ENCODE measurements around the gene PP2D1.

PP2D1 gene

GRCh38 chr3:19938295-19938627 lies 73.8 kb downstream of the PP2D1 start:
- Mint-ChIP-seq H3K4me3 (no peak overlapping the region), H3K36me3 (peaks cover 0 to 3% of the 10 kb centered on the region in 2 donors), H3K27me3 (no peaks in the 10 kb centered on the region), H3K4me1 (peaks cover 15 to 21% of the 10 kb centered on the region in 2 donors), H3K9me3 (peaks cover 8 to 9% of the 10 kb centered on the region in 2 donors), H3K27ac (no peak overlapping the region)
- ATAC-seq (replicated peaks) (no peak), DNase-seq (no peak)

GRCh38 chr3:19937459-19938294 lies 74.4 kb downstream of the PP2D1 start:
- H3K9me3 Mint-ChIP-seq: peaks cover 8 to 10% of the 10 kb centered on the region in 2 donors
- peak; percentile 53 to 54 for ATAC-seq (replicated peaks)
- no peak for DNase-seq
- H3K36me3 Mint-ChIP-seq: peaks cover 0 to 3% of the 10 kb centered on the region in 2 donors
- no peaks in the 10 kb centered on the region for H3K27me3 Mint-ChIP-seq
- H3K27ac Mint-ChIP-seq: peak overlapping the region; percentile 6
- peaks cover 17 to 27% of the 10 kb centered on the region in 2 donors for H3K4me1 Mint-ChIP-seq
- H3K4me3 Mint-ChIP-seq: no peak overlapping the region

Data from stimulated activated naive B cell treated with anti-CD40 and anti-IgM and Interleukin-4, amounts not matched to agents 10 μg/mL and 1 μg/mL and 100 μg/mL, for 72 hours (primary cell).